HG02852 (cell line): ENCODE results near the gene TMEM231.
"Not testable (repeated sequence)": the region's sequence is repeated elsewhere in the genome, so short reads cannot be mapped to it uniquely, and the experiment has no call there.

Experiments used
- ATAC-seq: cut with Tn5 transposase; IDR thresholded peaks from one replicate; pipeline ENCODE4 v1.9.1; 2021; ENCODE audit warnings: mild to moderate bottlenecking, moderate library complexity; ENCODE audit not compliant: unreplicated experiment

The TMEM231 gene

GRCh38 chr16:75567911-75568310, 11.9 kb upstream of the TMEM231 start:
- no peak for ATAC-seq

- ATAC-seq = peak; percentile 1
Observed at GRCh38 chr16:75566758-75567255, 10.8 kb upstream of the TMEM231 start.

- ATAC-seq = peak; percentile 70
Observed at GRCh38 chr16:75566040-75566757, 10.1 kb upstream of the TMEM231 start, which contains the start of gene GABARAPL2. Gene GABARAPL2, plus strand, starts transcription at chr16:75566379. Its CDS starts 108 bp downstream, at chr16:75566487.

- peak; percentile 1 for ATAC-seq
Observed at GRCh38 chr16:75565640-75566039, 9.6 kb upstream of the TMEM231 start.

- ATAC-seq = no peak
Observed at GRCh38 chr16:75559564-75560372, 3.7 kb upstream of the TMEM231 start.

GRCh38 chr16:75558846-75559401, 2.9 kb upstream of the TMEM231 start:
- no peak for ATAC-seq

- no peak for ATAC-seq
Observed at GRCh38 chr16:75556431-75556950, 439 bp upstream of the TMEM231 start.

- ATAC-seq = peak; percentile 30
Observed at GRCh38 chr16:75555213-75555706, 792 bp downstream of the TMEM231 start.

GRCh38 chr16:75552951-75553350, 3.1 kb downstream of the TMEM231 start:
- ATAC-seq = no peak

GRCh38 chr16:75550211-75550662, 5.8 kb downstream of the TMEM231 start:
- peak; percentile 80 for ATAC-seq

- not testable (repeated sequence) for ATAC-seq
Observed at GRCh38 chr16:75548456-75548855, 7.6 kb downstream of the TMEM231 start.

- no peak for ATAC-seq
Observed at GRCh38 chr16:75546293-75546692, 9.8 kb downstream of the TMEM231 start.

- not testable (repeated sequence) for ATAC-seq
Observed at GRCh38 chr16:75545879-75546278, 10.2 kb downstream of the TMEM231 start.

GRCh38 chr16:75542462-75542861, 13.6 kb downstream of the TMEM231 start:
- ATAC-seq = not testable (repeated sequence)

- no peak for ATAC-seq
Observed at GRCh38 chr16:75541236-75541635, 14.8 kb downstream of the TMEM231 start.

GRCh38 chr16:75538882-75539565, 17.0 kb downstream of the TMEM231 start:
- ATAC-seq = not testable (repeated sequence)

GRCh38 chr16:75537776-75538175, 18.3 kb downstream of the TMEM231 start:
- no peak for ATAC-seq

GRCh38 chr16:75535901-75536300, 20.2 kb downstream of the TMEM231 start, which contains the start of gene CHST5:
Gene CHST5, minus strand, starts transcription at chr16:75536108. Its CDS starts 5,724 bp downstream, at chr16:75530384.
- ATAC-seq = no peak

- ATAC-seq = no peak
Observed at GRCh38 chr16:75535211-75535843, 20.7 kb downstream of the TMEM231 start.
